Spleen (tissue), 11 donors: ENCODE results near the gene ISCA2. TPM values are rescaled to one million over a fixed set of nuclear protein-coding genes. Genes with fewer than 3 reads are reported as not detected.

Source experiments
- DNase-seq: peaks from one replicate; pipeline ENCODE4 v3.0.0-alpha.2; 2020
- H3K27ac ChIP-seq, 8 donors: fragments of 200-600 bp; sonication (generic) in 7 of 8; 1 replicate in 4 of 8; 2 replicates in 4 of 8; pipeline versions ENCODE4 v1.5.0 to v1.8.0; 2016 to 2021; ENCODE audit warnings: inconsistent platforms in 4 of 8, mild to moderate bottlenecking in 4 of 8, moderate library complexity in 1 of 8
- H3K27me3 ChIP-seq, 7 donors: fragments of 200-600 bp; sonication (generic) in 6 of 7; replicated peaks in 1 of 7; 1 replicate in 4 of 7; 2 replicates in 3 of 7; pipeline versions ENCODE4 v1.5.0 to v1.8.0; 2016 to 2021; ENCODE audit warnings: inconsistent platforms in 3 of 7, mild to moderate bottlenecking in 1 of 7
- H3K36me3 ChIP-seq, 6 donors: fragments of 200-600 bp; sonication (generic) in 5 of 6; 1 replicate in 4 of 6; 2 replicates in 2 of 6; pipeline versions ENCODE4 v1.5.0 to v1.8.0; 2016 to 2021; ENCODE audit warnings: inconsistent platforms in 2 of 6
- H3K4me1 ChIP-seq, 6 donors: fragments of 200-600 bp; sonication (generic) in 5 of 6; 1 replicate in 3 of 6; 2 replicates in 3 of 6; pipeline versions ENCODE4 v1.5.0 to v1.8.0; 2016 to 2021; ENCODE audit warnings: inconsistent platforms in 3 of 6
- H3K4me3 ChIP-seq, 8 donors: fragments of 200-600 bp; sonication (generic) in 7 of 8; 1 replicate in 4 of 8; 2 replicates in 4 of 8; pipeline versions ENCODE4 v1.5.0 to v1.8.0; 2016 to 2021; ENCODE audit warnings: inconsistent platforms in 4 of 8, mild to moderate bottlenecking in 4 of 8, moderate library complexity in 2 of 8
- H3K9me3 ChIP-seq, 8 donors: fragments of 200-600 bp; sonication (generic) in 7 of 8; 1 replicate in 4 of 8; 2 replicates in 4 of 8; pipeline versions ENCODE4 v1.5.0 to v1.8.0; 2016 to 2021; ENCODE audit warnings: inconsistent platforms in 4 of 8
- CTCF ChIP-seq, 11 experiments: fragments of 200-600 bp in 7 of 11; fragments of 450-650 bp in 4 of 11; sonication (generic) in 4 of 11; IDR thresholded peaks in 8 of 11; conservative IDR thresholded peaks in 3 of 11; 1 replicate in 7 of 11; 2 replicates in 4 of 11; pipeline versions ENCODE4 v1.4.0 to v1.8.0; 2016 to 2021; ENCODE audit warnings: antibody characterized with exemption in 11 of 11, inconsistent platforms in 4 of 11, mild to moderate bottlenecking in 1 of 11
- POLR2A ChIP-seq, 3 donors: fragments of 450-650 bp; IDR thresholded peaks; one replicate each; pipeline ENCODE4 v1.5.1; 2017; ENCODE audit warnings: antibody characterized with exemption in 3 of 3, mild to moderate bottlenecking in 1 of 3
- POLR2AphosphoS5 ChIP-seq, 3 donors: sonication (generic); formaldehyde crosslinking; IDR thresholded peaks; one replicate each; pipeline ENCODE4 v1.5.1; 2017; ENCODE audit warnings: antibody characterized with exemption in 3 of 3
- WGBS, 5 donors: extraction: QIAGEN DNeasy Blood & Tissue Kit in 3 of 5; methylation state at CpG; one replicate each; pipeline versions ENCODE4 v1.1.5 to v1.1.7; 2013 to 2018; 5-methylcytosine and 5-hydroxymethylcytosine counted together
- intact Hi-C: fragments of 100-400 bp; cut with DNase I; formaldehyde crosslinking; loops from one replicate; pipeline ENCODE4 v1.15.0; 2023; ENCODE audit warnings: low total_unique reads
- polyA plus RNA-seq, 3 donors: library from polyadenylated mRNA; stranded (reverse); fragments of 200-250 nt; gene quantifications; one replicate each; pipeline ENCODE4 v1.2.1, GENCODE V29; 2013
- total RNA-seq, 7 donors: library from RNA; depleted of rRNA in 3 of 7; stranded (reverse); fragments of >200 nt in 3 of 7; fragmentation: NEBNext Ultra II Directional in 4 of 7; extraction: Animal tissue kit (Norgen Biotek cat#: 25700) in 4 of 7; gene quantifications; one replicate each; pipeline versions ENCODE4 v1.1.0 to v1.2.1, GENCODE V29; 2016 to 2021
- donor health status: healthy with polysubstance abuse.
- donor health status: DM: no; HTN: no; CAD: no; lungs with moderate emphysema.
- donor health status: DM: no; HTN: no; CAD: no.
- donor health status: Bipolar disorder and iron deficiency.
- donor health status: healthy.
- donor health status: DM: no; HTN: no; CAD: no.
- donor health status: DM: yes; HTN: yes; CAD: no.

ISCA2 gene
- total and polyA plus RNA-seq, 10 donors: 11.7 to 28.9 (median 22.7) TPM

- H3K27me3 ChIP-seq: peaks cover 0 to 17% (median 0%) of the 10 kb centered on the region in 7 donors
- TF ChIP-seq POLR2A (IDR thresholded peaks at IDR 0.05): no peak
- TF ChIP-seq POLR2AphosphoS5 (IDR thresholded peaks at IDR 0.05): no peak
- TF ChIP-seq CTCF (IDR thresholded peaks at IDR 0.05 in 8 of 11, conservative IDR thresholded peaks at IDR 0.05 in 3 of 11): no peak
- peaks cover 0 to 15% (median 8%) of the 10 kb centered on the region in 6 donors for H3K4me1 ChIP-seq
- H3K9me3 ChIP-seq: no peaks in the 10 kb centered on the region
- no peaks in the 10 kb centered on the region for H3K36me3 ChIP-seq
- no peak overlapping the region for H3K27ac ChIP-seq
- peak; percentile 42 for DNase-seq
- intact Hi-C loops: no loop called here
- WGBS, 5 donors: 44 to 57% (median 53%) methylated on average over 3 to 5 of the region's 5 CpGs
- no peak overlapping the region for H3K4me3 ChIP-seq
Observed at GRCh38 chr14:74507840-74508239, 14.3 kb downstream of the ISCA2 start.

- Histone ChIP-seq H3K9me3 (no peaks in the 10 kb centered on the region), H3K36me3 (no peaks in the 10 kb centered on the region), H3K27me3 (peaks cover 0 to 20% (median 0%) of the 10 kb centered on the region in 7 donors), H3K27ac (no peak overlapping the region), H3K4me1 (peaks cover 0 to 15% (median 8%) of the 10 kb centered on the region in 6 donors), H3K4me3 (no peak overlapping the region)
- DNase-seq: peak; percentile 51
- intact Hi-C loops: no loop called here
- WGBS, 5 donors: 52 to 64% (median 59%) methylated on average over 15 of the region's 15 CpGs
- TF ChIP-seq POLR2A (IDR thresholded peaks at IDR 0.05) (no peak), POLR2AphosphoS5 (IDR thresholded peaks at IDR 0.05) (no peak), CTCF (IDR thresholded peaks at IDR 0.05 in 8 of 11, conservative IDR thresholded peaks at IDR 0.05 in 3 of 11) (no peak)
Observed at GRCh38 chr14:74508292-74508731, 14.7 kb downstream of the ISCA2 start.

GRCh38 chr14:74508844-74509428 lies 15.4 kb downstream of the ISCA2 start:
- Histone ChIP-seq H3K36me3 (no peaks in the 10 kb centered on the region), H3K9me3 (no peaks in the 10 kb centered on the region), H3K4me3 (no peak overlapping the region), H3K4me1 (peaks cover 0 to 16% (median 9%) of the 10 kb centered on the region in 6 donors), H3K27ac (no peak overlapping the region), H3K27me3 (peaks cover 0 to 20% (median 0%) of the 10 kb centered on the region in 7 donors)
- 82 to 94% (median 85%) methylated on average over 9 to 13 of the region's 13 CpGs for WGBS, 5 donors
- no peak for TF ChIP-seq CTCF (IDR thresholded peaks at IDR 0.05 in 8 of 11, conservative IDR thresholded peaks at IDR 0.05 in 3 of 11)
- TF ChIP-seq POLR2AphosphoS5 (IDR thresholded peaks at IDR 0.05): no peak
- no peak for TF ChIP-seq POLR2A (IDR thresholded peaks at IDR 0.05)
- intact Hi-C loops: no loop called here
- peak; percentile 67 for DNase-seq

- WGBS, 5 donors: 89 to 100% (median 93%) methylated on average over 10 of the region's 10 CpGs
- no peak overlapping the region for H3K4me3 ChIP-seq
- intact Hi-C loops: no loop called here
- H3K4me1 ChIP-seq: peaks cover 0 to 23% (median 17%) of the 10 kb centered on the region in 6 donors
- no peak overlapping the region for H3K27ac ChIP-seq
- DNase-seq: peak; percentile 50
- TF ChIP-seq POLR2A (IDR thresholded peaks at IDR 0.05): no peak
- TF ChIP-seq POLR2AphosphoS5 (IDR thresholded peaks at IDR 0.05): no peak
- no peak for TF ChIP-seq CTCF (IDR thresholded peaks at IDR 0.05 in 8 of 11, conservative IDR thresholded peaks at IDR 0.05 in 3 of 11)
- H3K9me3 ChIP-seq: no peaks in the 10 kb centered on the region
- no peaks in the 10 kb centered on the region for H3K36me3 ChIP-seq
- H3K27me3 ChIP-seq: peaks cover 0 to 20% (median 0%) of the 10 kb centered on the region in 7 donors
Observed at GRCh38 chr14:74509587-74510222, 16.1 kb downstream of the ISCA2 start.
